ENCODE data around the gene LETMD1. TPM values are rescaled to one million over a fixed set of nuclear protein-coding genes. Genes with fewer than 3 reads are reported as not detected.
A peak's percentile ranks its signal among the peaks of the same experiment; 100 is the strongest.

Gene LETMD1
- total and polyA plus RNA-seq, 2 donors (not counting 1 experiment from before 2014, with no cell fraction given), result 94.7 to 101 TPM

DNA sequence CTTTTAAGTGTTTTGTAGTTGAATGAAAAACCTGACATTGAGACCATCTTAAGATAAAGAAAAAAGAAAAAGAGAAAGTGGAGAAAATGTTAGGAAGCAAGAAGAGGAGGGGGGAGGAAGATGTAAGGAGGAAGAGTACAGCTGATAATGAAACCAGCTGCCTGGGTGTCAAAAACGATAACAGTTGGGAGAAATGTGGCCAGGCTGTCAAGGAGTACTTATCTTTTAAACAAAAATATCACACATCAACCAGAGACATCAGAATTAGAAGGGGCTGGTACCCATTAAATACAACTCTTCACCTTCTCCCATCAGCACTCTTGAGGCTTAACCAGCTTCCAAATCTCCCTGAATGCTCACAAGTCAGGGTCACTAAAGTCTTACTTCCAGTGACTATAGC lies 26.4 kb upstream of the LETMD1 start:
- H3K4me2 ChIP-seq (replicated peaks; ENCODE audit: low read depth, low read length, poor library complexity, severe bottlenecking), result no peak overlapping the region
- intact Hi-C loops (cut with micrococcal nuclease), result no loop called here
- Mint-ChIP-seq H3K9me3 (ENCODE audit: insufficient read depth) (no peaks in the 10 kb centered on the region), H3K27me3 (no peaks in the 10 kb centered on the region), H3K27ac (no peak overlapping the region), H3K4me3 (no peak overlapping the region), H3K4me1 (peaks cover 35% of the 10 kb centered on the region)
- ChIA-PET POLR2A (interaction anchor here (0.6 kb wide), 1 partner anchor 367 kb away, joined by 3 read pairs; no protein-coding TSS in a partner anchor), CTCF (interaction anchor here (0.6 to 2.1 kb wide), 4 partner anchors 10 to 256 kb away, joined by 4 to 6 read pairs (median 5); no protein-coding TSS in a partner anchor)
- peaks cover 13 to 31% of the 10 kb centered on the region in 2 donors for H3K4me1 ChIP-seq (ENCODE audit: control insufficient read depth in 2 of 2, insufficient read depth in 2 of 2, low read length in 2 of 2)
- DNase-seq (no peak), ATAC-seq (ENCODE audit: low read depth) (no peak)
- no peaks in the 10 kb centered on the region for H3K36me3 ChIP-seq (replicated peaks in 1 of 2; ENCODE audit: control extremely low read depth in 1 of 2, control insufficient read depth in 1 of 2, extremely low read depth in 1 of 2, insufficient read depth in 2 of 2, low read length in 1 of 2)
- WGBS (ENCODE audit: insufficient coverage), result no CpG with 5 or more reads among the region's 1 CpG
- H3K27me3 ChIP-seq (replicated peaks in 1 of 4; ENCODE audit: control extremely low read depth in 1 of 4, control insufficient read depth in 3 of 4, insufficient read depth in 4 of 4, low read length in 3 of 4), result no peaks in the 10 kb centered on the region
- TF ChIP-seq, protein P1, sequence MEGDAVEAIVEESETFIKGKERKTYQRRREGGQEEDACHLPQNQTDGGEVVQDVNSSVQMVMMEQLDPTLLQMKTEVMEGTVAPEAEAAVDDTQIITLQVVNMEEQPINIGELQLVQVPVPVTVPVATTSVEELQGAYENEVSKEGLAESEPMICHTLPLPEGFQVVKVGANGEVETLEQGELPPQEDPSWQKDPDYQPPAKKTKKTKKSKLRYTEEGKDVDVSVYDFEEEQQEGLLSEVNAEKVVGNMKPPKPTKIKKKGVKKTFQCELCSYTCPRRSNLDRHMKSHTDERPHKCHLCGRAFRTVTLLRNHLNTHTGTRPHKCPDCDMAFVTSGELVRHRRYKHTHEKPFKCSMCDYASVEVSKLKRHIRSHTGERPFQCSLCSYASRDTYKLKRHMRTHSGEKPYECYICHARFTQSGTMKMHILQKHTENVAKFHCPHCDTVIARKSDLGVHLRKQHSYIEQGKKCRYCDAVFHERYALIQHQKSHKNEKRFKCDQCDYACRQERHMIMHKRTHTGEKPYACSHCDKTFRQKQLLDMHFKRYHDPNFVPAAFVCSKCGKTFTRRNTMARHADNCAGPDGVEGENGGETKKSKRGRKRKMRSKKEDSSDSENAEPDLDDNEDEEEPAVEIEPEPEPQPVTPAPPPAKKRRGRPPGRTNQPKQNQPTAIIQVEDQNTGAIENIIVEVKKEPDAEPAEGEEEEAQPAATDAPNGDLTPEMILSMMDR (IDR thresholded peaks at IDR 0.05), result no peak
- TF ChIP-seq EZH2 (IDR thresholded peaks at IDR 0.05; ENCODE audit: borderline replicate concordance, insufficient read depth, low read depth, low read length, poor library complexity, severe bottlenecking), result no peak
- H3K4me3 ChIP-seq (ENCODE audit: control extremely low read depth in 1 of 5, extremely low read depth in 1 of 5, insufficient read depth in 1 of 5, low read depth in 2 of 5, low read length in 4 of 5), result no peak overlapping the region
- no peak overlapping the region for H3K27ac ChIP-seq (ENCODE audit: low read length in 2 of 2)
- H3K79me2 ChIP-seq (ENCODE audit: control insufficient read depth, insufficient read depth, low read length), result peaks cover 95% of the 10 kb centered on the region
- H4K20me1 ChIP-seq (ENCODE audit: control insufficient read depth, insufficient read depth, low read length, poor library complexity, severe bottlenecking), result no peaks in the 10 kb centered on the region
- no peaks in the 10 kb centered on the region for H3K9me3 ChIP-seq (ENCODE audit: control extremely low read depth in 1 of 3, control insufficient read depth in 2 of 3, insufficient read depth in 1 of 3, low read length in 2 of 3)
- no peak overlapping the region for H3K9ac ChIP-seq (ENCODE audit: low read length)
- no peak overlapping the region for H2AFZ ChIP-seq (ENCODE audit: insufficient read depth, low read depth, low read length, poor library complexity, severe bottlenecking)

DNA sequence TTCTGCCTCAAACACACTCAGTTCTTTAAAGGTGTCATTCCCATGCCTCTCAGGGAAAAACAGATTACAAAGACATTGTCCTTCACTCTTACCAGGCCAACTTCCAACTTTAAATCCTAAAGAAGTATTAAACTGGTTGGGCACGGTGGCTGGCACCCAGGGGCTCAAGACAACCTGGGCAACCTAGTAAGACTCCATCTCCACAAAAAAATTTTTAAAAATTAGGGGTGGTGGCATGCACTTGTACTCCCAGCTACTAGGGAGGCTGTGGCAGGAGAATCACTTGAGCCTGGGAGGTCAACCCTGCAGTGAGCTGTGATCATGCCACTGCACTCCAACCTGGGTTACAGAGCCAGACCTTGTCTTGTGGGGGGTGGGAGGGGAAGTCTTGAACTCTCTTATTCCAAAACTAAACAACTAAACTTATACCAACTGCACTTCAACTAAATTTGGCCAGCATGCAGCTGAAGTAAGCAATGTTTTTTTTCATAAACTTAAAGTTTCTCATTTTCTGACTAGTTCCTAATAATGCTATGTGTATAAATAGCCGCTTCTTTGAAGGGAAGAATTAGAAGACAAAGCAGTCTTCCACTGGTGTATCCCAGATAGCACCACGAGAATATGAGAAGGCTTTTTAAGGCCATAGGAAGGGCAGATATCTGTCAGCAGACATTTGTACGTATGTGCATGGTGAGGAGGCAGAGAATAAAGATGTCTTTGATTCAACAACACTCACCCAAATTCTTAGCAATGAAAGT lies 24.3 kb upstream of the LETMD1 start:
- Mint-ChIP-seq H3K4me3 (peak overlapping the region; percentile 94), H3K4me1 (peaks cover 43% of the 10 kb centered on the region), H3K27me3 (peaks cover 2% of the 10 kb centered on the region), H3K9me3 (ENCODE audit: insufficient read depth) (no peaks in the 10 kb centered on the region), H3K27ac (no peak overlapping the region)
- H2AFZ ChIP-seq (ENCODE audit: insufficient read depth, low read depth, low read length, poor library complexity, severe bottlenecking), result no peak overlapping the region
- TF ChIP-seq, protein P1 (IDR thresholded peaks at IDR 0.05), result no peak
- TF ChIP-seq EZH2 (IDR thresholded peaks at IDR 0.05; ENCODE audit: borderline replicate concordance, insufficient read depth, low read depth, low read length, poor library complexity, severe bottlenecking), result no peak
- no CpG with 5 or more reads among the region's 4 CpGs for WGBS (ENCODE audit: insufficient coverage)
- intact Hi-C loops (cut with micrococcal nuclease), result no loop called here
- no peak overlapping the region for H3K9ac ChIP-seq (ENCODE audit: low read length)
- H4K20me1 ChIP-seq (ENCODE audit: control insufficient read depth, insufficient read depth, low read length, poor library complexity, severe bottlenecking), result no peaks in the 10 kb centered on the region
- DNase-seq (no peak), ATAC-seq (ENCODE audit: low read depth) (no peak)
- H3K4me2 ChIP-seq (replicated peaks; ENCODE audit: low read depth, low read length, poor library complexity, severe bottlenecking), result peak overlapping the region; percentile 85
- peaks cover 74% of the 10 kb centered on the region for H3K79me2 ChIP-seq (ENCODE audit: control insufficient read depth, insufficient read depth, low read length)
- H3K36me3 ChIP-seq (replicated peaks in 1 of 2; ENCODE audit: control extremely low read depth in 1 of 2, control insufficient read depth in 1 of 2, extremely low read depth in 1 of 2, insufficient read depth in 2 of 2, low read length in 1 of 2), result no peaks in the 10 kb centered on the region
- H3K27me3 ChIP-seq (replicated peaks in 1 of 4; ENCODE audit: control extremely low read depth in 1 of 4, control insufficient read depth in 3 of 4, insufficient read depth in 4 of 4, low read length in 3 of 4), result peaks cover 0 to 2% (median 0%) of the 10 kb centered on the region in 4 experiments
- H3K27ac ChIP-seq (ENCODE audit: low read length in 2 of 2), result no peak overlapping the region
- H3K4me1 ChIP-seq (ENCODE audit: control insufficient read depth in 2 of 2, insufficient read depth in 2 of 2, low read length in 2 of 2), result peaks cover 13 to 33% of the 10 kb centered on the region in 2 donors
- ChIA-PET CTCF (interaction anchor here (1.7 kb wide), 1 partner anchor 11 kb away, joined by 6 read pairs; no protein-coding TSS in a partner anchor), POLR2A (no interaction called here)
- H3K9me3 ChIP-seq (ENCODE audit: control extremely low read depth in 1 of 3, control insufficient read depth in 2 of 3, insufficient read depth in 1 of 3, low read length in 2 of 3), result no peaks in the 10 kb centered on the region
- H3K4me3 ChIP-seq (ENCODE audit: control extremely low read depth in 1 of 5, extremely low read depth in 1 of 5, insufficient read depth in 1 of 5, low read depth in 2 of 5, low read length in 4 of 5), result no peak overlapping the region

All from B cell (primary cell).